NCI-H1694 (cell line): ENCODE measurements around the gene KDM6A.
"Not testable (repeated sequence)": the region's sequence is repeated elsewhere in the genome, so short reads cannot be mapped to it uniquely, and the experiment has no call there.

ENCODE experiments used
- DNase-seq: peaks from one replicate; lab custom pipeline; 2025; lab: John Stamatoyannopoulos, UW

KDM6A gene

DNA sequence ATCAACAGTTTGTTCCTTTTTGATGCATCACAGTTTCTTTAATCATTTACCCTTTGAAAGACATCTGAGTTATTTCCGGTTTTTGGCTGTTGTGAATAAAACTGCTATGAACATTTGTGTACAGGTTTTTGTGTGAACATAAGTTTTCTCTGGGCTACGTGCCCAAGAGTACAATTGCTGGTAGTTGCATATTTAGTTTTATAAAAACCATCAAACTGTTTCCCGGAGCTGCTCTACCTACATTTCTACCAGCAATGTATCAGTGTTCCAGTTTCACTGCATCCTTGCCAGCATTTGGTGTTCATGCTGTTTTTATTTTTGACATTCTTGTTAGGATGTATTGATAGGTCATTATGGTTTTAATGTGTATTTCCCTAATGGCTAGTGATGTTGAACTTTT lies 17.3 kb downstream of the KDM6A start:
- DNase-seq: no peak

DNA sequence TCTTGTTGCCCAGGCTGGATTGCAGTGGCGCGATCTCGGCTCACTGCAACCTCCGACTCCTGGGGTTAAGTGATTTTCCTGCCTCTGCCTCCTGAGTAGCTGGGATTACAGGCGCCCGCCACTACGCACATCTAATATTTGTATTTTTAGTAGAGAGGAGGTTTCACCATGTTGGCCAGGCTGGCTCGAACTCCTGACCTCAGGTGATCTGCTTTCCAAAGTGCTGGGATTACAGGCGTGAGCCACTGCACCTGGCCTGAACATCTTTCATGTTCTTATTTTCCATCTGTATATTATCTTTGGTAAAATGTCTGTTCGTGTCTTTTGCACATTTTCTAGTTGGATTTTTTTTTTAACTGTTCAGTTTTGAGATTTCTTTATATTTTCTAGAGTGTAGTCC lies 17.7 kb downstream of the KDM6A start:
- DNase-seq: not testable (repeated sequence)

- DNase-seq: no peak
These were observed 18.7 kb downstream of the KDM6A start for GRCh38 chrX:44891642-44892041.

DNA sequence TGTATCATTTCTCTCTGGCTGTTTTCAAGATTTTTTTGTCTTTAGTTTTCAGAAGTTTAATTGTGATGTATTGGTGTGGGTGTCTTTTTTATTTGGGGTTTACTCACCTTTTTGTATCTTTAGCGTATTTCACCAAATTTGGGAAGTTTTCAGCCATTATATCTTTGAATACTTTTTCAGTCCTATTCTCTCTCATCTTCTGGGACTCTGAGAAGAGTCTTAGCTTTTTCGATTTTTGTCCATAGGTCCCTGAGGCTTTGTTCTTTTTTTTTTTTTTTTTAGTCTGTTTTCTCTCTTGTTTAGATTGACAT lies 23.8 kb downstream of the KDM6A start:
- DNase-seq: no peak

DNA sequence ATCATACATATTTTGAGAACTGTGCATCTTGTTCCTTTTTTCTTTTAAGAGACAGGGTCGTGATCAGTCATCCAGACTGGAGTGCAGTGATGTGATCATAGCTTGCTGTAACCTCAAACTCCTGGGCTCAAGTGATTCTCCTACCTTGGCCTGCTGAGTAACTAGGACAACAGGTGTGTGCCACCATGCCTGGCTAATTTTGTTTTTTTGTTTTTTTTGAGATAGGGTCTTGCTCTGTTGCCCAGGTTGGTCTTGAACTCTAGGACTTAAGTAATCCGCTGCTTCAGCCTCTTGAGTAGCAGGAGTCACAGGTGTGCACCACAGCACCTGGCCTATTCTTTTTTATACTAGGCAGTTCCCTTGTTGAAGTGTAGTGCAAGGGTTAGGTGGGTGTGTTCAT lies 24.6 kb downstream of the KDM6A start:
- no peak for DNase-seq

DNA sequence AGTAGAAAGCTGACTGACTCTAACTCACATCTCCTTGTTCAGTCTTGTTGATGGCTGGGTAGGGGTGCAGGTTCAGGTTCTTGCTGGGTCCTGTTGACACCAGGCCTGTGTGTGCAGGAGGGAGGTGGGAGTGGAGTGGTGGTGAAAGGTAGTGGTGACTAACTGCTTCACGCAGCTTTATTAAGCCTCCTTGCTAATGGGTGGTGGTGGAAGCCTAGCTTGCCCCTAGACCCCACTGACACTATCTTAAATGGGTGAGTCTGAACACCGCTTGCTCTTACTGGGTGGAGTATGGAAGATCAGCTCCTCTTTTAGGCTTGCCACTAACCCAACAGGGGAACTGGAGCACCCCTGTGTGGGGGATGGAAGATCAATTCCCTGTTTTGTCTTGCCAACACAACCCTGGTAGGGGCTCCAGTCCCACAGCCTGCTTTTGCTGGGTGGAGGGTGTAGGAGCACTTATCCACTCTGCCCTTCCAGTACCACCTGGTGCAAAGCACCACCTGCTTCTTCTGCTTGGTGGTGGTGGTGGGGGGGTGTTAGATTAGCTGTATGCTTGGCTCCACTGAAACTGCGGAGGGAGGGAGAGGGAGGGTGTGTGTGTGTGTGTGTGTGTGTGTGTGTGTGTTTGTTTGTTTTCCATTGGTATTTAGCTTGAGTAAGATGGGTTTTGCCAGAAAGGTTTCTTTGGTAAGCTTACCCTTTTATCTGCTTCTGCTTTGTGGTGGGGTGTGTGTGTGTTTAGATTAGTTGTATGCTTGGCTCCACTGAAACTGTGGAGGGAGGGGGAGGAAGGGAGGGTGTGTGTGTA lies 25.6 kb downstream of the KDM6A start:
- DNase-seq: no peak

DNA sequence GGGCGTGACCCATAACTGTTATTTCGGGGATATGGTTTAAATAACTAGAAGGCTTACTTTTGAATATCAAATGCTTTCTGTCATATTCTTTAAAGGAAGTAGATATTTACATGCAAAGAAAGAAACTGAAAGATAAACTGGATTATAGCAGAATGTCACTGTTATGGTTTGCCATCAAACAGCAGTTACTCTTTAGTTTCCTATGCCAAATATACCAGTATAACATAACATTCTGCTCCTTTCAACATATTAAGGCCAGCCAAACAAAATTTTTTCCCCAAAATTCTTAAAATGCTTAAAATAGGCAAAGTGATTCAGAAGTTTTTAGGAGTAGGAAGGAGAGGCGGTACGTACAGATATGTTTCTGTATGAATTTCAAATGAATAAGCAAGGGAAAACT lies 27.0 kb downstream of the KDM6A start:
- DNase-seq: no peak

DNA sequence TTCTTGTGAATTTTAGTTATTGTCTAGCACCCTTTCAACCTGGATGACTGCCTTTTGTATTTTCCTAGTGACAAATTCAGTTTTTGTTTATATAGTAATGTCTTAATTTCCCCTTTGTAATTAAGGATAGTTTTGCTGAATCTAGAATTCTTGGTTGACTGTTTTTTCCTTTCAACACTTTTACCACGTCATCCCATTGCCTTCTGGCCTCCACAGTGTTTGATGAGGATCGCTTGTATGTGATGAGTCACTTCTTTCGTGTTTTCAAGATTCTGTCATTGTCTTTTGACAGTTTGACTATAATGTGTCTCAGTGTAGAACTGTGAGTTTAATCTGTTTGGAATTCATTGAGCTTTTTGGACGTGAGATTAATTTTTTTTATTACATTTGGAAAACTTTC lies 30.1 kb downstream of the KDM6A start:
- DNase-seq: no peak

- DNase-seq: no peak
These were observed 31.0 kb downstream of the KDM6A start for GRCh38 chrX:44903830-44904530.

GRCh38 chrX:44904542-44905115 lies 31.6 kb downstream of the KDM6A start:
- no peak for DNase-seq

DNA sequence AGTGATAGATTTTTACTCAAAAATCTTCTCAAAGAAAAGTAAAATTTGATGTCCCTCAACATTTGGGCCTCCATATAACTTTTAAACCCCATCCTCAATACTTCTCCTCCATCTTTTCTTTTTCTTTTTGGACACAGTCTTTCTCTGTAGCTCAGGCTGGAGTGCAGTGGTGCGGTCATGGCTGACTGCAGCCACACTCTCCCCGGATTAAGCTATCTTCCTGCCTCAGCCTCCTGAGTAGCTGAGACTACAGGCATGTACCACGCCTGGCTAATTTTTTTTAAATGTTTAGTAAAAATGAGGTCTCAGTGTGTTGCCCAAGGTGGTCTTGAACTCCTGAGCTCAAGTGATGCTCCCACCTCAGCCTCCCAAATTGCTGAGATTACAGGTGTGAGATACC lies 33.1 kb downstream of the KDM6A start:
- DNase-seq: no peak

DNA sequence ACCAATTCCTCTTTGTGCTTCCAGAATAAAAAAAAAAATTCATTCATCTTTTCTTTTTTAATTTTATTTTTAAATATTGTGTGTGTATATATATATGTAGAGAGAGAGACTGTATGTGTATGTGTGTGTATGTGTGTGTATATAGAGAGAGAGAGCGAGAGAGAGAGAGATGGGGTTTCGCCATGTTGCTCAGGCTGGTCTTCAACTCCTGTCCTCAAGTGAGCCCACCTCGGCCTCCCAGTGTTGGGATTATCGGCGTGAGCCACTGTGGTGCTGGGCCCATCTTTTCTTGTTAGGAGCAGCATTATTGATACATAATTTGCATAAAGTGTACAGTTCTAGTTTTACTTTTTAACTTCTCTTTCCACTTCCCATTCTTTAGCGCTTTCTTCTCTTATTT lies 33.6 kb downstream of the KDM6A start:
- no peak for DNase-seq

DNA sequence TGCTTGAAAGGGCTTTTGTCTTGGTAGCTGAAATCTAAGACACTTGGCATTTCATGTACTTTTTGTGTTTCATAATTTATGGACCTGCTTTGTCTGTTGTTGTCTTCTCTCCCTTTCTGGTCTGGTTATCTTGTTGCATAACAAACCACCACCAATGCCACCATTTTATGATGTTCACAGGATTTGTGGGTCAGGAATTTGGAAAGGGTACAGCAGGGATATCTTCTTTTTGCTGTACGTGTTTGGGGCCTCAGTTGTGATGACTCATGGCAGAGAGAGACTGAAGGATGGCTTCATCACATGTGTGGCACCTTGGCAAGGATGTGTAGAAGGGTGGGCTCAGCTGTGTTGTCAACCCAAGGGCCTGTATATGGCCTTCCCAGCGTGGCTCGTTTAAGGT lies 35.2 kb downstream of the KDM6A start:
- no peak for DNase-seq

DNA sequence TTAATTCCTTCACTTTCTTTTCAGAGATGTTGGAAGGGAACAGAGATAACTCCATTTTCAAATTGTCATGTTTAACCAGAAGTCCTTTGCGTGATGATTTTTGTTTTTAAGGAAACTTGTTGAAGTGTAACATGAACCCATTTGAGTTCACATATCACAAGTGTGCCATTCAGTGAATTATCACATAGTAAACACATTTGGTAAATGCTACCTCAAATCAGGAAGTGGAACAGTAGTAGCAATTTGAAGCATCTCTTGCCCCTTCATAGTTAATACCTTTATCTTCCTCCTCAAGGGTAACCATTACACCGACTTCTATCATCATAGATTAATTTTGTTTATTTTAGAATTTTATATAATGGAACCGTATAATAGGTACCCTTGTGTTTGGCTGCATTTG lies 35.8 kb downstream of the KDM6A start:
- DNase-seq: no peak

DNA sequence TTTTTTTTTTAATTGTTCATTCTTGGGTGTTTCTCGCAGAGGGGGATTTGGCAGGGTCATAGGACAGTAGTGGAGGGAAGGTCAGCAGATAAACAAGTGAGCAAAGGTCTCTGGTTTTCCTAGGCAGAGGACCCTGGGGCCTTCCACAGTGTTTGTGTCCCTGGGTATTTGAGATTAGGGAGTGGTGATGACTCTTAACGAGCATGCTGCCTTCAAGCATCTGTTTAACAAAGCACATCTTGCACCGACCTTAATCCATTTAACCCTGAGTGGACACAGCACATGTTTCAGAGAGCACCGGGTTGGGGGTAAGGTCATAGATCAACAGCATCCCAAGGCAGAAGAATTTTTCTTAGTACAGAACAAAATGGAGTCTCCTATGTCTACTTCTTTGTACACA lies 37.5 kb downstream of the KDM6A start:
- not testable (repeated sequence) for DNase-seq

- not testable (repeated sequence) for DNase-seq
These were observed 38.1 kb downstream of the KDM6A start for GRCh38 chrX:44911074-44911600.

GRCh38 chrX:44913656-44914531 lies 40.9 kb downstream of the KDM6A start:
- DNase-seq: no peak

- DNase-seq: no peak
These were observed 41.7 kb downstream of the KDM6A start for GRCh38 chrX:44914532-44915198.

- no peak for DNase-seq
These were observed 42.4 kb downstream of the KDM6A start for GRCh38 chrX:44915361-44915868.

DNA sequence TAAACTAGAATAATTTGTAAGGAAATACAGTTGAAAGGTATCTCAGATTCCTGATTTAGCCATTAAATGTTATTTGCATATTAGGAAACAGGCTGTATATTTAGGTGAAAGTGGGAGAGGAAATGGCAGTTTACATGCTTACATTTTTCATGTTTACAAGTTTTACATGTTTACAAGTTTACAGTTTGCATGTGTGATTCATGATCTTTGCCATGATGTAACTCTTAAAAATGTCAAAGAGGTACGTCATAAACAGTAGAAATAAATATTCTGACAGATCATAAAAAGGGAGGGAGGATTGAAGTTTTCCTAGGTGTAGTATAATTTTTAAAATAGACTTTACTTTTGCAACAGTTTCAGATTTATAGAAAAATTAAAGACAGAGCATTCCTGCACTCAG lies 45.7 kb downstream of the KDM6A start:
- DNase-seq: no peak

DNA sequence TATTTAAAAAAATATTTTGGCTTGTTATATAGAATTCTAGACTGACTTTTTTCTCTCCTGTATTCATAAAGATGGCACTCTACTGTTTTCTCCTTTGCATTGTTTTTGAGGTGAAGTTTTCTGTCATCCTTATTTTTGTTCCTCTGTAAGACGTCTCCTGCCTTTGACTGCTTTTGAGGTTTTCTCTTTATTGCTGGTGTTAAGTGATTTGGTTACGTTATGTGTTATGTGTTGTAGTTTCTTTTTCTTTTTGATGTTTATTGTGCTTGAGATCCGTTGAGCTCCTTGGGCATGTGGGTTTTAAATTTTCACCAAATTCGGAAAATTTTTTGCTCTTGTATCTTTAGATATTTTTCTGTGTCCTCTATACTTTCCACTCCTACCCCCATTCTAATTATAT lies 50.0 kb downstream of the KDM6A start:
- no peak for DNase-seq
